Activated naive CD4-positive, alpha-beta T cell treated with anti-CD3 and anti-CD28 coated beads, Interleukin-2, amount 50 U/mL, for 24 hours (primary cell): ENCODE results near the gene ZNF180.

Experiments
- H3K27ac Mint-ChIP-seq: one replicate; pipeline ENCODE4 v1.8.0; 2021; ENCODE audit warnings: mild to moderate bottlenecking, mixed read lengths
- H3K27me3 Mint-ChIP-seq: one replicate; pipeline ENCODE4 v1.8.0; 2021; ENCODE audit warnings: mixed read lengths
- H3K36me3 Mint-ChIP-seq: one replicate; pipeline ENCODE4 v1.8.0; 2021; ENCODE audit warnings: mixed read lengths
- H3K4me1 Mint-ChIP-seq: one replicate; pipeline ENCODE4 v1.8.0; 2021; ENCODE audit warnings: mixed read lengths
- H3K4me3 Mint-ChIP-seq: one replicate; pipeline ENCODE4 v1.8.0; 2021; ENCODE audit warnings: mild to moderate bottlenecking, mixed read lengths
- H3K9me3 Mint-ChIP-seq: one replicate; pipeline ENCODE4 v1.8.0; 2021; ENCODE audit warnings: mixed read lengths

The ZNF180 gene

DNA sequence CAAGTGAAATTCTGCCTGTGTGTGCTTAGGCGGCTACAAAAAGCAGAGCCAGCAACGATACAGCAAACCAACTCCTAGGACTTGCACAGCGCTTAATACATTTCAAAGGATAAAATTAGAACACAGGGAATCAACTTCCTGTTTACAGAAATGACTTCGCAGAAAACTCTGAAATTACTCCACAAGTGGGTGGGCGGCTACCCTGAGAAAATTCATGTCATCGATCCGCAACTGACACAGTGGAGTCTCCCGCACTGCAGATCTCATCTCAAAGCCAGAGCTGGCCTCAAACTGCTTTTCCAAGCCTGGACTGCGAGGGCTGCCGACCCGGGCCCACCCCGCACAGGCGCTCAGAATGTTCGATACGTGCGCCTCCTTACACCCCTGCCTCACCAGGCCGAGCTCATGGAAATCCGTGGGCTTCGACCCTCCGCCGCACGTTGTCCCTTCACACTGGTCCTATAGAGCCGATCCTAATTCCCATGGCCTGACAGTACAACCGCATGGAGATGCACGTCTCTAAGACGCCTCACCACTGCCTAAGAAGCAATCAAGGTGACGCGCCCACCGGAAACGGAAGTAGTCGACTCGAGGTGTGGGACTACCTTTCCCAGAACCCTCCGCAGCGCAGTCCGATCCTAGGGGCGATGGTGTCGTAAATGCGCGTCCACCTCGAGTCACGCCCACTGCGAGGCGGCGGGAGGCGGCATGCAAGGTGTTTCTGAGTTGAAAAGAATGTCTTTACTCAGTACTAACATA is 52.2 kb downstream of the ZNF180 start, which contains the start of gene ZNF229:
TSS of gene ZNF229 (minus strand) at position 557 of the 759 bp plus-strand sequence. CDS start 5,625 bp downstream, outside the sequence.
- H3K4me1 Mint-ChIP-seq = peaks cover 11% of the 10 kb centered on the region
- H3K27me3 Mint-ChIP-seq = peaks cover 7% of the 10 kb centered on the region
- H3K36me3 Mint-ChIP-seq = peaks cover 61% of the 10 kb centered on the region
- peaks cover 57% of the 10 kb centered on the region for H3K9me3 Mint-ChIP-seq
- peak within 1 kb of the TSS; percentile 93 for H3K4me3 Mint-ChIP-seq
- peak within 1 kb of the TSS; percentile 17 for H3K27ac Mint-ChIP-seq

DNA sequence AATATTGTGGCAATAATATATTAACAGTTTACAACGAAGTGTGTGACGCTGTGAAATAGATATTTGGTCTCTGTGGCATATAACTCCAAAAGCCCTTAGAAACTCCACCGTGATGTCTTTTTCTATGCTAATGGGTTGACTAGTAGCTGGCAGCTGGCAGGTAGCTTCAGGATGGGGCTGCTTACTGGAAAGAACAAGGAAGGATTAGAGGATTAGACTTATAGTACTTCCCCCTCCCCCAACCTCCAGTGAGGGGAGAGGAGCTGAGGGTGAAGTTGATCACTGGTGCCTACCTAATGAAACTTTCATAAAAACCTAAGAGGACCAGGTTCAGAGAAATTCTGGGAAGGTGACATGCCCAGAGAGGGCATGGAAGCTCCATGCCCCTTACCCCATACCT is 61.9 kb downstream of the ZNF180 start:
- no peaks in the 10 kb centered on the region for H3K4me1 Mint-ChIP-seq
- H3K27me3 Mint-ChIP-seq = no peaks in the 10 kb centered on the region
- H3K27ac Mint-ChIP-seq = no peak overlapping the region
- H3K4me3 Mint-ChIP-seq = no peak overlapping the region
- H3K9me3 Mint-ChIP-seq = peaks cover 37% of the 10 kb centered on the region
- H3K36me3 Mint-ChIP-seq = peaks cover 38% of the 10 kb centered on the region

- Mint-ChIP-seq H3K9me3 (peaks cover 37% of the 10 kb centered on the region), H3K4me1 (no peaks in the 10 kb centered on the region), H3K4me3 (no peak overlapping the region), H3K27ac (no peak overlapping the region), H3K36me3 (peaks cover 39% of the 10 kb centered on the region), H3K27me3 (no peaks in the 10 kb centered on the region)
These were observed 64.9 kb downstream of the ZNF180 start for GRCh38 chr19:44435441-44435840.

DNA sequence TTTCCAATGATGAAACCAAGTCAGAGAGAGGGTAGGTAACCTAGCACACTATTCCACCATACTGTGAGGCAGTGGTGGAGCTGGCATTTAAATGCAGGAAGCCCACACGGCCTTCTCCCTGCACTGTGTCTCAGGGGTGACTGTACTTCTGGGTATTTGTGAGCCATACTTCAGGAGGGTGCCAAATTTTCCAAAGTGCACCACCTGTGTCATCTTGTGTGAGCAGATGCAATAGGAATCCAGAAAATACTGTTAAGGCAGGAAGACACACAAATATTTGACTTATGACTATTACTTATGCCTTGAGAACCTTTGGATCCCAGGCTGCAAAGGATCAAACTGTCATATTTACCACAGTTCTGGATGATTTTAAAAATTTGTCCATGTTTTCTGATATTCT is 69.4 kb downstream of the ZNF180 start:
- Mint-ChIP-seq H3K27ac (no peak overlapping the region), H3K4me3 (no peak overlapping the region), H3K27me3 (no peaks in the 10 kb centered on the region), H3K36me3 (peaks cover 44% of the 10 kb centered on the region), H3K9me3 (peaks cover 47% of the 10 kb centered on the region), H3K4me1 (no peaks in the 10 kb centered on the region)
